Psoas muscle (tissue), 8 donors: ENCODE results near the gene CACNA2D1. TPM values are rescaled to one million over a fixed set of nuclear protein-coding genes. Genes with fewer than 3 reads are reported as not detected.

ENCODE experiments used
- ATAC-seq, 4 donors: fragments of 200-7000 bp; cut with Tn5 transposase; one replicate each; pipeline ENCODE4 v1.9.1; 2020; ENCODE audit warnings: moderate library complexity in 3 of 4, mild to moderate bottlenecking in 2 of 4
- DNase-seq, 2 donors: peaks; one replicate each; pipeline ENCODE4 v3.0.0-alpha.2; 2020
- H3K27ac ChIP-seq: fragments of 200-600 bp; one replicate; pipeline ENCODE4 v1.8.0; 2022
- H3K27me3 ChIP-seq, 3 donors: fragments of 200-600 bp in 1 of 3; one replicate each; pipeline versions ENCODE4 v1.6.1 to v1.8.0; 2013 to 2022; ENCODE audit warnings: low read length in 2 of 3, mild to moderate bottlenecking in 2 of 3, moderate library complexity in 1 of 3; ENCODE audit not compliant: insufficient read depth in 3 of 3
- H3K36me3 ChIP-seq, 2 donors: fragments of 200-600 bp in 1 of 2; one replicate each; pipeline versions ENCODE4 v1.6.1 to v1.8.0; 2013 to 2022; ENCODE audit warnings: low read depth in 1 of 2, mild to moderate bottlenecking in 1 of 2, moderate library complexity in 1 of 2; ENCODE audit not compliant: insufficient read depth in 1 of 2
- H3K4me1 ChIP-seq: fragments of 200-600 bp; one replicate; pipeline ENCODE4 v1.8.0; 2022
- H3K4me3 ChIP-seq: fragments of 200-600 bp; one replicate; pipeline ENCODE4 v1.8.0; 2022; ENCODE audit warnings: mild to moderate bottlenecking
- H3K9me3 ChIP-seq: fragments of 200-600 bp; one replicate; pipeline ENCODE4 v1.8.0; 2022
- CTCF ChIP-seq: fragments of 200-600 bp; IDR thresholded peaks from one replicate; pipeline ENCODE4 v1.8.0; 2022; ENCODE audit warnings: antibody characterized with exemption
- WGBS, 3 donors: extraction: QIAGEN DNeasy Blood & Tissue Kit; methylation state at CpG; one replicate each; pipeline versions ENCODE4 v1.1.6 to v1.1.7; 2013; 5-methylcytosine and 5-hydroxymethylcytosine counted together
- intact Hi-C, 2 donors: fragments of 100-400 bp; cut with DNase I; formaldehyde crosslinking; loops; one replicate each; pipeline versions ENCODE4 v1.11.0 to v1.14.2; 2022
- polyA plus RNA-seq, 3 donors: library from polyadenylated mRNA; stranded (reverse); fragments of 200-250 nt; gene quantifications; one replicate each; pipeline ENCODE4 v1.2.3, GENCODE V29; 2013
- total RNA-seq, 4 donors: library from RNA; stranded (reverse); fragmentation: NEBNext Ultra II Directional in 2 of 4; extraction: Animal tissue kit (Norgen Biotek cat#: 25700) in 2 of 4; gene quantifications; one replicate each; pipeline versions ENCODE4 v1.2.1 to v1.2.4, GENCODE V29; 2021 to 2023
- donor health status: healthy with polysubstance abuse.
- donor health status: DM: no; HTN: no; CAD: no; lungs with moderate emphysema.
- donor health status: Bipolar disorder and iron deficiency.
- donor health status: healthy.
- donor health status: DM: yes; HTN: yes; CAD: no.
- donor health status: DM: no; HTN: no; CAD: no.
- donor health status: DM: no; HTN: no; CAD: no.
- donor health status: DM: yes; HTN: yes; CAD: no.

The CACNA2D1 gene
- total and polyA plus RNA-seq, 7 donors, result 10.2 to 167 (median 97.5) TPM

- intact Hi-C loops, result no loop called here
- H3K36me3 ChIP-seq, result no peaks in the 10 kb centered on the region
- TF ChIP-seq CTCF, result no peak
- H3K4me3 ChIP-seq, result no peak overlapping the region
- no peaks in the 10 kb centered on the region for H3K9me3 ChIP-seq
- peaks cover 5% of the 10 kb centered on the region for H3K4me1 ChIP-seq
- ATAC-seq (no peak), DNase-seq (no peak)
- no peak overlapping the region for H3K27ac ChIP-seq
- H3K27me3 ChIP-seq, result no peaks in the 10 kb centered on the region
Measured at GRCh38 chr7:82241356-82241755, 202.2 kb downstream of the CACNA2D1 start.

GRCh38 chr7:82235713-82236112 is 207.9 kb downstream of the CACNA2D1 start:
- no peak for TF ChIP-seq CTCF
- intact Hi-C loops, result loop anchor here (5.0 to 10.0 kb wide), 4 partner anchors 209 to 339 kb away; partner anchors contain the start of gene CACNA2D1 (in 2 of the 2)
- Histone ChIP-seq H3K36me3 (no peaks in the 10 kb centered on the region), H3K9me3 (no peaks in the 10 kb centered on the region), H3K27me3 (no peaks in the 10 kb centered on the region), H3K4me1 (peaks cover 29% of the 10 kb centered on the region), H3K27ac (peak overlapping the region; percentile 38), H3K4me3 (no peak overlapping the region)
- peak; percentile 44 to 73 (median 60) for ATAC-seq
- 48 to 70% (median 63%) methylated on average over 2 of the region's 2 CpGs for WGBS, 3 donors
- no peak for DNase-seq

GRCh38 chr7:82234457-82235049 is 209.0 kb downstream of the CACNA2D1 start:
- Histone ChIP-seq H3K9me3 (no peaks in the 10 kb centered on the region), H3K27me3 (no peaks in the 10 kb centered on the region), H3K4me1 (peaks cover 29% of the 10 kb centered on the region), H3K36me3 (no peaks in the 10 kb centered on the region), H3K27ac (peak overlapping the region; percentile 38), H3K4me3 (no peak overlapping the region)
- intact Hi-C loops, result loop anchor here (5.0 to 10.0 kb wide), 5 partner anchors 210 to 340 kb away; partner anchors contain the start of gene CACNA2D1 (in 2 of the 2)
- WGBS, 3 donors, result 30 to 46% (median 32%) methylated on average over 4 of the region's 4 CpGs
- peak in 3 of 4 donors; percentile 25 to 62 (median 40) for ATAC-seq
- DNase-seq, result no peak
- TF ChIP-seq CTCF, result peak; percentile 62

- ATAC-seq (no peak), DNase-seq (no peak)
- WGBS, 3 donors, result 72 to 82% (median 74%) methylated on average over 3 of the region's 3 CpGs
- Histone ChIP-seq H3K27me3 (no peaks in the 10 kb centered on the region), H3K36me3 (no peaks in the 10 kb centered on the region), H3K9me3 (no peaks in the 10 kb centered on the region), H3K4me3 (no peak overlapping the region), H3K4me1 (peaks cover 29% of the 10 kb centered on the region), H3K27ac (no peak overlapping the region)
- no peak for TF ChIP-seq CTCF
- intact Hi-C loops, result loop anchor here (5.0 to 10.0 kb wide), 4 partner anchors 214 to 344 kb away; partner anchors contain the start of gene CACNA2D1 (in 2 of the 2)
Measured at GRCh38 chr7:82230811-82231581, 212.6 kb downstream of the CACNA2D1 start.
